ENCODE data around the gene APEX2.

APEX2 gene

GRCh38 chrX:55028611-55029010, 28.4 kb downstream of the APEX2 start:
- no peak for ATAC-seq
- TF ChIP-seq CREB5 (CRISPR knock-in tag; IDR thresholded peaks at IDR 0.05; ENCODE audit: low read depth) (no peak), CSDC2 (CRISPR knock-in tag; IDR thresholded peaks at IDR 0.05) (no peak), TOX (CRISPR knock-in tag; IDR thresholded peaks at IDR 0.05; ENCODE audit: borderline replicate concordance) (no peak), TCF4 (CRISPR knock-in tag; IDR thresholded peaks at IDR 0.05; ENCODE audit: borderline replicate concordance) (no peak), SNAI2 (CRISPR knock-in tag; IDR thresholded peaks at IDR 0.05) (no peak), PATZ1 (CRISPR knock-in tag; IDR thresholded peaks at IDR 0.05; ENCODE audit: borderline replicate concordance) (no peak)

GRCh38 chrX:55029291-55029690, 29.1 kb downstream of the APEX2 start:
- ATAC-seq: no peak
- no peak for TF ChIP-seq POU6F1 (CRISPR knock-in tag; IDR thresholded peaks at IDR 0.05; ENCODE audit: borderline replicate concordance, low read depth)
- TF ChIP-seq ZNF70 (CRISPR knock-in tag; IDR thresholded peaks at IDR 0.05): no peak
- TF ChIP-seq CREB5 (CRISPR knock-in tag; IDR thresholded peaks at IDR 0.05; ENCODE audit: low read depth): no peak
- TF ChIP-seq ZFP30 (CRISPR knock-in tag; IDR thresholded peaks at IDR 0.05): no peak
- TF ChIP-seq ZFP3 (CRISPR knock-in tag; IDR thresholded peaks at IDR 0.05): no peak
- no peak for TF ChIP-seq TCF4 (CRISPR knock-in tag; IDR thresholded peaks at IDR 0.05; ENCODE audit: borderline replicate concordance)
- TF ChIP-seq ZC3H10 (CRISPR knock-in tag; IDR thresholded peaks at IDR 0.05): no peak
- no peak for TF ChIP-seq ARNTL (CRISPR knock-in tag; IDR thresholded peaks at IDR 0.05; ENCODE audit: borderline replicate concordance, low read depth)
- no peak for TF ChIP-seq ESRRG (CRISPR knock-in tag; IDR thresholded peaks at IDR 0.05)
- no peak for TF ChIP-seq ZNF8 (CRISPR knock-in tag; IDR thresholded peaks at IDR 0.05)
- TF ChIP-seq ISL1 (CRISPR knock-in tag; IDR thresholded peaks at IDR 0.05): no peak
- TF ChIP-seq CSRNP3 (CRISPR knock-in tag; IDR thresholded peaks at IDR 0.05): no peak
- TF ChIP-seq TOX (CRISPR knock-in tag; IDR thresholded peaks at IDR 0.05; ENCODE audit: borderline replicate concordance): no peak
- TF ChIP-seq CSDC2 (CRISPR knock-in tag; IDR thresholded peaks at IDR 0.05): no peak

- TF ChIP-seq ISL1 (CRISPR knock-in tag; IDR thresholded peaks at IDR 0.05): no peak
- TF ChIP-seq RARB (CRISPR knock-in tag; IDR thresholded peaks at IDR 0.05): no peak
- TF ChIP-seq ZC3H10 (CRISPR knock-in tag; IDR thresholded peaks at IDR 0.05): no peak
- no peak for TF ChIP-seq SNAI2 (CRISPR knock-in tag; IDR thresholded peaks at IDR 0.05)
- no peak for TF ChIP-seq ZFP3 (CRISPR knock-in tag; IDR thresholded peaks at IDR 0.05)
- TF ChIP-seq ZNF565 (CRISPR knock-in tag; conservative IDR thresholded peaks at IDR 0.05; ENCODE audit: low read depth): no peak
- TF ChIP-seq ZFP30 (CRISPR knock-in tag; IDR thresholded peaks at IDR 0.05): no peak
- no peak for TF ChIP-seq ESRRG (CRISPR knock-in tag; IDR thresholded peaks at IDR 0.05)
- TF ChIP-seq CREB5 (CRISPR knock-in tag; IDR thresholded peaks at IDR 0.05; ENCODE audit: low read depth): no peak
- TF ChIP-seq POU6F1 (CRISPR knock-in tag; IDR thresholded peaks at IDR 0.05; ENCODE audit: borderline replicate concordance, low read depth): no peak
- TF ChIP-seq CSDC2 (CRISPR knock-in tag; IDR thresholded peaks at IDR 0.05): no peak
- TF ChIP-seq OSR1 (CRISPR knock-in tag; IDR thresholded peaks at IDR 0.05): no peak
- no peak for ATAC-seq
Observed at GRCh38 chrX:55030271-55031205, 30.4 kb downstream of the APEX2 start, which contains the start of gene ALAS2. Gene ALAS2, minus strand, starts transcription at chrX:55030977. Its CDS starts 4,977 bp downstream, at chrX:55026000.

Data from SK-N-SH treated with all-trans-retinoic acid at 6 μM for 48 hours (cell line).